MV-4-11 (cell line): ENCODE measurements around the gene EFNA5.
"Not testable (repeated sequence)": the region's sequence is repeated elsewhere in the genome, so short reads cannot be mapped to it uniquely, and the experiment has no call there.

Experiments
- DNase-seq: peaks from one replicate; lab custom pipeline; 2025; lab: John Stamatoyannopoulos, UW

The EFNA5 gene

GRCh38 chr5:107458322-107458721 is 212.4 kb downstream of the EFNA5 start:
- DNase-seq: no peak

GRCh38 chr5:107457881-107458280 is 212.9 kb downstream of the EFNA5 start:
- DNase-seq: no peak

GRCh38 chr5:107457138-107457537 is 213.6 kb downstream of the EFNA5 start:
- no peak for DNase-seq

- peak; percentile 57 for DNase-seq
Observed at GRCh38 chr5:107456281-107456715, 214.4 kb downstream of the EFNA5 start.

DNA sequence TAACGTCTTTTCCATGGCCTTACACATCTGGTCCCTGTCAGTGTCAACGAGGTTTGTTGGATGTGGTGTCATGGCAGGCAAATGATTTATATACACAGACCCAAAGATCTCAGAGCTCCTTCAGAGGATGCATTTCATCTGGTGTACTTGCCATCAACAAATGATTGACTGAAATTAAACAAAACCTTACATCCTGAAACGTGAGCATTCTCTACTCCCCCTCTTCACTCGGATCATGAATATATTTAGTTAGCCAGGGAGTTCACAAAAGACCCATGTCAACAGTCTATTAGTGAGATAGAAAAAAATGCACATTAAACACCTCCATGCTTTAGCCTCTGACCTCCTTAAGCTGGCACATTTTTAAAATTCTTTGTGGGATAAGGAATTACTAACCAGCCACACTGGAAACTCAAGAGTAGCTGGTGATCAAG is 215.6 kb downstream of the EFNA5 start:
- DNase-seq: no peak

GRCh38 chr5:107451827-107452226 is 218.9 kb downstream of the EFNA5 start:
- DNase-seq: not testable (repeated sequence)

GRCh38 chr5:107451028-107451427 is 219.7 kb downstream of the EFNA5 start:
- DNase-seq: no peak

DNA sequence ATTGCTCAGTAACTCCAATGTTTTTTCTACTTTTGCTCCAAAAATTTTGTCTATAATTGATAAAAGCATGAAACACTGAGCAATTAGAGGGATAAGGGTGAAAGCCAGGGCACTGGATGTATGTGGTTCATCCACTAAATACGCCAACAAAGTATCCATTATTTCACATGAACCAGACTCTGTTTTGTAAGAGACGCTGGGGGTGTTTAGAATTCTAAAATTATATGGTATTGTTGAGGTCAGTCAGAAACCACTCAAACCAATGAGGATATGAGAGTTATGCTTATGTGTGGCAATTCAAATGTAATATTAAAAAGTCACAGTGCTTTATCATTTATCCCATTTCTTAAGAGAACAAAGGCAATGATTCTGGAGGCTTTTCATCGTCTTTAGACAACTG is 220.2 kb downstream of the EFNA5 start:
- DNase-seq: peak; percentile 83

- no peak for DNase-seq
Observed at GRCh38 chr5:107449369-107449768, 221.4 kb downstream of the EFNA5 start.

GRCh38 chr5:107447587-107447986 is 223.2 kb downstream of the EFNA5 start:
- DNase-seq: no peak

GRCh38 chr5:107446972-107447371 is 223.8 kb downstream of the EFNA5 start:
- no peak for DNase-seq

- no peak for DNase-seq
Observed at GRCh38 chr5:107444300-107444699, 226.4 kb downstream of the EFNA5 start.

DNA sequence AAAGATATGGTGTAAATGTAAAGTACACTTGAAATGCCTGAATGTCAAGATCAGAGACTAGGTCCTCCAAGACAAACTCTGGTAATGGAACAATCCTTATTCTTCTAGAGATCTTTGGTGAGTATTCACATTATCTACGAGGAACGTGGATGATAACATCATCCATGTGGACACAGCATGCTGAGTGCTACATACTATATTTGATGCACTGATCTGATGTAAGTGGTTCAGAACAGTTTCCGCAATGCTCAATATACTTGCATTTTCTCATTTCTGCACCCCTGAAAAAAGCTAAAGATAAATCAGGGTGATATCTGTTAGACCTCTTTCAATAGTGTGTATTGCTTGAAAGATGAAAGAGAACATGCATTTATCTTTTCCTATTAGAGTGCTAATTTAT is 226.8 kb downstream of the EFNA5 start:
- DNase-seq: no peak

DNA sequence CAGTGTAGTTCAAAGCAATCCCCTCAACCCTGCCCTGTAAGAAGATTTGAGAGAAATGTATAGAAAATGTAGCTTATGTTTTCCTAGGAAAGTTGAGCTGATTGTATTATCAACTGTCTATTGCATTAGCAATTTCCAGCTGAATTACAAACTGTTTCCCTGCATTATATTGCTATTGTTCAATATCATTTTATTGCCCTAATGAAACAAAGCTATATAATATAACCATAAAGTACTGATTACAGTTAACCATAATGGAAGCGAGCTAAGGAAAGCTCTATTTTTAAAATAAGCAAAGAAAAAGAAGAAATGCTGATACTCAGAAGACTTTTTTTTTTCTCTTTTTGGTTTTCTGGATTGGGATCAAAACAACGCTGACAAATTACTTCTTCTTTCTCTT is 228.3 kb downstream of the EFNA5 start:
- DNase-seq: no peak

DNA sequence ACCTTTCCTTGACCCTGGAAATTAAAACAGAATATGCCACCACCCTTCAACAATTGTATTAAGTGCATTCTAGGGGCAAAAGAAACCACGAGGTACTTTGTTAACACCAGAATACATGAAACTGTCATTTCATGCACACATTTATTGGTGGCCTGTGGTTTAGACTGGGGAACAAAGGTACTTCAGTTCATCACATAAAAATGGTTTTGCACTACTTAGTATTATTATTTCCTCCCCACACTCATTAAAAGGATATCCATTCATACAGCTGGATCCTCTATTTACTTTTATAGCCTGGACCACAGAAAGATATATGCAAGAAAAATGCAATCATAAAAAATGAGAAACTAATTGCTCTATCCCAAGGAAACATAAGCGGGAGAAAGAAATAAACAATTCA is 230.9 kb downstream of the EFNA5 start:
- no peak for DNase-seq

GRCh38 chr5:107437986-107438510 is 232.7 kb downstream of the EFNA5 start:
- DNase-seq: no peak

- no peak for DNase-seq
Observed at GRCh38 chr5:107437154-107437553, 233.6 kb downstream of the EFNA5 start.

DNA sequence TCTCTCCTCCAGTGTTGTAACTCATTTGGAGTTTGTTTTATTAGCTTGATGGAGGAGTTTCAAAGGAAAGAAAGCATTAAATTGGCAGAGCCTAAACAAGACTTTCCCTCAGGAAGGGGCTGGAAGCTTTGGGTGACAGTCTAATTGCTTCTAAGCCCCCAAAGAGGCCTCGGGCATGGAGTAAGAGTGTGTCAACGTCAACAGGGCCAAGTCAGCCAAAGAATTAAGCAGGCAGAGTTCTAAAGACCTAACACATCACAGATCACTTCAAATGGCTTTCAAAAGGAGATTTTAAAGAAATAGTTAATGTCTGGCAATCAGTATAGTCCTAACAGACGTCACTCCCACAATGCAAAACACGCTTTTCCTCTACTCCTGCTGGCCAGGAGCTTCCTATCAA is 234.5 kb downstream of the EFNA5 start:
- no peak for DNase-seq

GRCh38 chr5:107435061-107435460 is 235.7 kb downstream of the EFNA5 start:
- DNase-seq: no peak

DNA sequence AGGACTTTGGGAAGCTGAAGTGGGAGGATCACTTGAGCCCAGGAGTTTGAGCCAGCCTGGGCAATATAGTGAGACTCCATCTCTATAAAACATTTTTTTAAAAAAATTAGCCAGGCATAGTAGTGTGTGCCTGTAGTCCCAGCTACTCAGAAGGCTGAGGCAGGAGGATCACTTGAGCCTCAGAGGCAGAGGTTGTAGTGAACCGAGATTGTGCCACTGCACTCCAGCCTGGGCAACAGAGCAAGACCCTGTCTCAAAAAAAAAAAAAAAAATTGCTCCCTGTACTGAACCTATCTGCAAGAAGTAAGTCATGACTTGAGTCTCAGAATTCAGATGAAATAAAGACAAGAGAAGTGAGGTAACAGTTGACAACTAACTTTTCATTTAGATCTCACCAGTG is 237.1 kb downstream of the EFNA5 start:
- not testable (repeated sequence) for DNase-seq

- no peak for DNase-seq
Observed at GRCh38 chr5:107431998-107432397, 238.7 kb downstream of the EFNA5 start.

DNA sequence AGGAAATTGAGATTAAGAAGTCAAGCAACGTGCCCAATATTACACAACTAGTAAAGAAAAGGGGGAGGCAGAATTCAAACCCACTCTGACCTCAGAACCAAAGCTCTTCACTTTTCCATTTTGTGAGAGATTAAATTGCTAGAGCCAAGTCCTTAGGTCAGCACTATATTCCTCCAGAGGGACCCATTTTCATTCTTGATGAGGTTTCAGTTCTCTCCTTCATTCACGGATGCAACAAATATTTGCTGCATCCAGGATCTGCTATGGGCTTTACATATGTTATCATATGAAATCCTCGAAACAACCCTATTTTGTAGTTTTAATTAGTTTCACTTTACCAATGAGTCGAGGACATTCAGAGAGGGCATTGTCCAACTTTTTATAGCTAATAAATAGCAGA is 239.2 kb downstream of the EFNA5 start:
- peak; percentile 20 for DNase-seq

- no peak for DNase-seq
Observed at GRCh38 chr5:107430071-107430625, 240.6 kb downstream of the EFNA5 start.

GRCh38 chr5:107428303-107428813 is 242.4 kb downstream of the EFNA5 start:
- peak; percentile 67 for DNase-seq
